HG03095 (cell line): ENCODE data around the gene SLC38A11.
"Not testable (repeated sequence)": the region's sequence is repeated elsewhere in the genome, so short reads cannot be mapped to it uniquely, and the experiment has no call there.

Experiments
- ATAC-seq: cut with Tn5 transposase; IDR thresholded peaks from one replicate; pipeline ENCODE4 v1.9.1; 2021; ENCODE audit warnings: moderate library complexity; ENCODE audit not compliant: unreplicated experiment

SLC38A11 gene

GRCh38 chr2:164881524-164881923 lies 73.8 kb downstream of the SLC38A11 start:
- ATAC-seq = no peak

DNA sequence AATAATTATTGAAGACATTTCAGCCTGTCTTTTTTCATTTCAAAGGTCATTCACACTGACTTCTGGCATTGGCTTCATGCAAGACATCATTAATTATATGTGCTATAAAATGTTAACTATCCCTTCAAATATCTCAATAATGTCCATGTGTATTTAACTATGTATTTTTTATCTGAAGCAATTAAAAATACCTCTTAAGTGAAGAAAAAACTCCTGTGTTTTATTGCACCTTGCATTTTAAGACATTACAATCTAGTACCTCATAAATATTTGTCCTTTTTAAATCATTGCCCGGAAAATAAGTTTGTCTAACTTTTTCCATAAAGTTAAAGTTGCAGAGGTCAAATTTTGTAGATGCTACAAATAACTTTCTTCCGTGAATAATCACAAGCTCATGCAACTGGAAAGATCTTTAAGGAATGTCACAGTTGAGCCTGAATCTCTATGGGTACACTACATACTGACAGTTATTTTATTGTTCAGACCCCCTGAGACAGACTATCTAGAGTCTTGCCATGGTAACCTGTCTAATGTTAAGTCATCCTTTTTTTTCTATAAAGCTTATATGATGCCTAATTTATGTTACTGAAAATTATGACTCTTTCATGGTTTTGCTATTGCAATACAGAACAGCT lies 75.3 kb downstream of the SLC38A11 start:
- ATAC-seq = no peak

- ATAC-seq = no peak
Measured at GRCh38 chr2:164877927-164878326, 77.4 kb downstream of the SLC38A11 start.

DNA sequence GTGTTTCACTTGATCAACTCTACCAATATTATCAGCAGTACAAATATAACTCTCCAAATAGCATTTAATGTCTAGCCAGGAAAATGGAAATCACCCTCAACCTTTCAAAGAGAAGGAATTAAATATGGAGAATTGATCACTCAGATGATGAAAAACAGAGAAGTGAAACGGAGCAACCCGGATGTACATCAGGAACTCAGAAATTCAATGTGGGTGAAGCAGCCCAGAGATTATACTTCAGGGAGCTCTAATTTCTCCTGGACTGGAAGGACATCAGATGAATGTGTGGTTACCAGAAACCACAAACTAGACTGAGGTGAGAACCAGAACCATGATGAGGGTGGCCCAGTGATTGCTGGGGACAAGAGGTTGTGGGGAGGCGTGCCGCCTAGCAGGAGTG lies 78.2 kb downstream of the SLC38A11 start:
- ATAC-seq = no peak

DNA sequence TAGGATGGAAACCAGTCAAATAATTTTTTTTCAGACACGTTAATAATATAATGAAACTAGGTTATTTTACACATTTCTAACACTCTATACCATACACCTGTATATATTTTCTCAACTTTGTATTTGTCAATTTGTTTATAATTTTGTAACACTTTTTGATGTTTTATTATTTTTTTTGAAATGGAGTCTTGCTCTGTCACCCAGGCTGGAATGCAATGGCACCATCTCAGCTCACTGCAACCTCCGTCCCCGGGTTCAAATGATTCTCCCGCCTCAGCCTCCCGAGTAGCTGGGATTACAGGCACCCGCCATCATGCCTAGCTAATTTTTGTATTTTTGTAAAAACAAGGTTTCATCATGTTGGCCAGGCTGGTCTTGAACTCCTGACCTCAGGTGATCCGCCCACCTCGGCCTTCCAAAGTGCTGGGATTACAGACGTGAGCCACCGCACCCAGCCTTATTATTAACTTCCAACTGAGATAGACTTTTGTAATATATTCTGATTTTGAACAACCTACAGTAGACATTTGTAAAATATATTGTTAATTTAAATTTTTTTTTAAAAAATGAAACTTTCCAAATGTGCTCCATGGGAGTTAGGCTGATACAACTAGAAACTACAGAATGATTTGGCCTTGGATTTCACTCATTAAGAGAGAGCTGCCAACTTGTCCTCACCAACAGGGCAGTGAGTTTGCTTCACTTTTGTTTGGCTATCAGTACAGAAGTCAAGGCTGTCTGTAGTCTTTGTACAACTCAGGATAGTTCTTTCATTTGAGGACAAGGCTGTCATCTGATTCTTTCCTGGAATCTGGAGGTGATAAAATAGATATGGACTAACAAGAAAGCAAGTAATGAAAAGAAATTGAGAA lies 79.8 kb downstream of the SLC38A11 start:
- no peak for ATAC-seq

GRCh38 chr2:164873210-164873908 lies 82.0 kb downstream of the SLC38A11 start:
- no peak for ATAC-seq

GRCh38 chr2:164871404-164871803 lies 83.9 kb downstream of the SLC38A11 start:
- ATAC-seq = no peak

DNA sequence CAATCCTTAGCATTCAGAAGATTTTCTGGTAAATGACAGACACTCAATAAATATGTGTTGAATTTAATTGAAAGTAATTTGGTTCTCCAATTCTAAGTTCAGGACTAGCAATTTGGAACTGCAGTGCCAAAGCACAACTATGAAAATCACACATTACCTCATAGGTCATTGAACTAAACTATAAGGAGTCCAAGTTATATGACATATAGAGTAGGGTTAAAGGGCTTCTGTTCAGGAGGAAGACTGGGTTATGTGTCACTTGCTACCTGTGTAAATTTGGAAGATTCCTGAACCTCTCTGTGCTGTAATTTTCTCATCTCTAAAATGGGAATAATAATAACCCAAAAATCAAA lies 85.9 kb downstream of the SLC38A11 start:
- no peak for ATAC-seq

GRCh38 chr2:164868563-164869419 lies 86.5 kb downstream of the SLC38A11 start:
- no peak for ATAC-seq

DNA sequence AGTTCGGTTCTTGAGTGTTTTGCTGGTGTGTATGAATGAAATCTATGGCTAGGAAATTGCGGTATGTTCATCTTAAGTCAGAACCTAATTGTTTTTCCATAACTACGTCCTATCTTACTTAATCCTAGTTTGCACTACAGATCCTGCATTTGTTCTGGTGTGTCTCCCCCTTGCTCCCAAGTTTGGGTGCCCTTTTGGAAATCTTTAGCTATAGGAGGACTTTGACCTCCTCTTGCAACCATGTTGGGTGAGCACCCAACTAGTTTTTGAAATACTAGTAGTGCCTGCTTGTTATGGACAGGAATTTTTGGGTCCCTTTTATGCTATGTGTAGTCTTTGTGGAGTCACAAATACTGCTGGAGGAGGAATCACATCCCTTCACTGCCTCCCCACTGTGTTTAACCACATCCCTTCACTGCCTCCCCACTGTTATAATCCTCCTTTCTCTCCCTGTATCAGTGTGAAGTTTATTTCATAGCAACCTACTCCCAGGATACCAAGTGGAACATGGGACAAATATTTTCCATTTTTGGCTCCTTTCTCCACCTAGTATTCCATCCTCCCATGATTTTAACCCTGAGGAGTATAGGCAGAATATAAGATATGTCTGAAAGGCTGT lies 87.4 kb downstream of the SLC38A11 start:
- no peak for ATAC-seq

GRCh38 chr2:164866381-164866780 lies 88.9 kb downstream of the SLC38A11 start:
- not testable (repeated sequence) for ATAC-seq

GRCh38 chr2:164860694-164861042 lies 94.7 kb downstream of the SLC38A11 start:
- ATAC-seq = no peak

GRCh38 chr2:164859906-164860693 lies 95.2 kb downstream of the SLC38A11 start:
- ATAC-seq = not testable (repeated sequence)

DNA sequence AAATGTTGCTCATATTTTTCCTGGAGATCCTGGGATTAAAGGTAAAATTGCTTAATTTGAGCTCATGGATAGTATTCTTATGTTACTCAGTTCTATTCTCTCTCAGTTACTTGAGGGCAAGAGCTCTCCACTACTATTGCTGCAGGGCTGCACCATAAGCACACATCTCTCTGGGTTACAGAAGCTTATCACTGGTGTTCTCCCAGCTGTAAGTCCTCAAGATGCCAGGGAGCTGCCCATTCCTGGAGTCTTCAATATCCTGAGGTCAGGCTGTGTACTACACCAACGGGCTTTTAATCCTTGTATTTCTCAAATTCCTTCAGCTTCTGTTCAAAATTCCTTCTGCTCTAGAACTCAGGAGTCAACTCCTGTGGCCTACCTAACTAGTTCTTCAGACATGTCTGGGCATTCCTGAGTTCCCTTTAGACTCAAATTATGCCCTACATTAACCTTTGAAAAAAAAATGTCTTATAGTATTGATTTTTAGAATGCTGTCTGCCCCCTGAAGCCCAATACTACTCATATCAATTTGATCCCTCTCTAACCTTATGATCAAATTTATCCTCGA lies 96.0 kb downstream of the SLC38A11 start:
- no peak for ATAC-seq

- no peak for ATAC-seq
Measured at GRCh38 chr2:164852086-164852485, 103.2 kb downstream of the SLC38A11 start.

GRCh38 chr2:164850235-164850634 lies 105.1 kb downstream of the SLC38A11 start:
- no peak for ATAC-seq

DNA sequence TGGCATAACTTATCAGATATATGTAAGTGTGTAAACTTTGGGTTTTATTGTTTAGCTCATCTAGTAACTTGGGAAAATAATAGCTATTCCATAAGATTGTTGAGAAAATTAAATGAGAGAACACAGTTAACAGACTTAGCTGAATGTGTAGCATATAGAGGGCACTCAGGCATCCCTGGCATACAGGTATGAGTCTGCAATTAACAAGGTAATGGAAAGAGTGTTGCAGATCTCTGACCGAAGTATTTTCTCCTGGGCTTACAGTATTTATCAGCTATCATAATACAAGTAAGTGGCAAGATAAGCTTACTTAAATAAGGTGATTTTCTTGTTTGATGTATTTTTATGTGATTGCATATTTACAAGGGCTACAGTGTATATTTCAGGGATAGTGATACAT lies 105.8 kb downstream of the SLC38A11 start:
- ATAC-seq = no peak

DNA sequence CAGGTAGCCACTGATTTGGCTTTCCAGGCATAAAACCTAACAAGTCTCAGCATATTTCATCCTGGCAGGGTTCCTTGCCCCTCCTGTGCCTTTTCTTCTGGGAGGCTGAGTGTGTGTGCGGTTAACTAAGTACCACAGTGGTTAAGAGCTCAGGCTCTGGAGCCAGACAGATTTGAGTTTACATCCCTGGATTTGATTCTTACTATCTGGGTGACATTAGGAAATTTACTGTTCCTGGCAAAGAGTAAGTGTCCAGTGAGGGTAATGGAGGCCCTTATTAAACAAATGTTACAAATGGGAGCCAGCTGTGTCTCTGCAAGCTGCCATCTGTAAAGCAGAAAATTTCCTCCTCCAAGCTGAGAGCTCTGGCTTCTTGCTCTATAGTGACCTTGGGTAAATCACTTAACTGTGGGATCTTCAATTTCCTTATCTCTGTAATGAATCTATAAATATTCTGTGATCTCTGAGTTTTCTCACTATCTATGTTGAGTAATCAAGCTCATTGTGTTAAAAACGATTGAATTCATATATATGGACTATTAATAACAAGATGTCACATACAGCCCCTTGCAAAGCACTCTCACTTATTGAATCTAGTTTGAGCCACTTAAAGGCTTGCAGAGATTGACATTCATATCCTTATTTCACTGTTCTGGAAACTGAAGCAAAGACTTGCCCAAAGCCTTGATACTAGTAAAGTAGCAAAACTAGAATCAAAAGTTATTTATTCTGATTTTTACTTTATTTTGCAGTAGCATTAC lies 107.2 kb downstream of the SLC38A11 start:
- ATAC-seq = no peak

DNA sequence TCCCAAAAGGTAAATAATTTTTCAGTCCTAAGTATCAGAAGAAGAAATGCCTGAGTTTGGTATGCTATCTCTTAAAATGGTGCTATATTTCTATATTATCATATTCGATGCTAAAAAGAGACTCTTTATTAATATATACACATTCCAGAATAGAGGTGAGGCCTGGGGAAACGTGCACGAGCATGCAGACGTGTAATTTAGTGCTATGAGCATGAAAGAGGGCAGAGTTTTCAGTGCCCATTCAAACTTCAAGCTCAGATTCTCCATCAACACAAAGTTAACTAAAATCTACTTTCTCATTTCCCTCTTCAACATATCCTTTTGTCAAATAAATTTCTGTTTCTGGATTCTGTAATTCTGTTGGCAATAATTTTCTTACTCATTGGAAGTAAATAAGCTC lies 108.0 kb downstream of the SLC38A11 start:
- no peak for ATAC-seq
